T follicular helper cell (primary cell): ENCODE data around the gene C4orf46.

Source experiments
- DNase-seq: peaks from one replicate; pipeline ENCODE4 v3.0.0-alpha.2; 2020; ENCODE audit warnings: low read depth

The C4orf46 gene

DNA sequence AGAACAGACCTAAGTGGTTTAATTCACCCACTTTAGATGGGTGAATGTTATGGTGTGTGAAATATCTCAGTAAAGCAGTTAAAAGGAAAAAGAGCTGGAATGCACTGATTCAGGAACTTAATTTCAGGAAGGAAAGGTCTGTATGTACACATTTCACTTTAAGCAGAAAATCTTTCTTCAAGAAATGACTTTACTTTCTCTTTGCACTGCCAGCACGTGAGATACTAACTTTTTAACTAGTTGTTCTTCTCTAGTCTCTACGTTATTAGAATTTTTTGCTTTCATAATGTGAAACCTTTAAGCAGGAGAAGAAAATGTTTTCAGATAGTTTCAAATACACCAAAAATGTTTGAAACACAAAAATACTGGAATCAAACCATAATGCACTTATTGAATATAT, 18.8 kb downstream of the C4orf46 start:
- no peak for DNase-seq

DNA sequence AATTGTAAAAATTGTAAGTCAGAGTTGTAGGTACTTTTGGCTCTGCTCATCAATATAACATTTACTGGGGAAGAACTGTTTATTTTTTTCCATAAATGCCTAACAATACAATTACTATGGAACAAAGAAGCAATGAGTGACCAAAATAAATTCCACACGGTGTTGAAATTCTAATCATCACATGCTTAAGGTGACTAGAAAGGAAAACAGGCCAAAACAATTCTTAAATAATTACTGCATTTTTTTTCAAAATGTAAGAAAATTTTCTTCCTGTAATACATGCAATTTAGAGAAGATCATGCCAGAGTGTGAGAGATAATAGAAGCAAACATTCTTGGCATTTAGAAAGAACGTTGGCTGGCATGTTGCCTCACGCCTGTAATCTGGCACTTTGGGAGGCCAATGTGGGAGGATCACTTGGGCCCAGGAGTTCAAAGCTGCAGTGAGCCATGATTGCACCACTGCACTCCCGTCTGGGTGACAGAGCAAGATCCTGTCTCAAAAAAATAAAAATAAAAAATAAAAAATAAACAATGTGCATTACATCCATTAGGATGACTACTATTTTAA, 22.5 kb downstream of the C4orf46 start:
- no peak for DNase-seq

- DNase-seq = no peak
Observed at GRCh38 chr4:158644760-158645159, 26.9 kb downstream of the C4orf46 start.

DNA sequence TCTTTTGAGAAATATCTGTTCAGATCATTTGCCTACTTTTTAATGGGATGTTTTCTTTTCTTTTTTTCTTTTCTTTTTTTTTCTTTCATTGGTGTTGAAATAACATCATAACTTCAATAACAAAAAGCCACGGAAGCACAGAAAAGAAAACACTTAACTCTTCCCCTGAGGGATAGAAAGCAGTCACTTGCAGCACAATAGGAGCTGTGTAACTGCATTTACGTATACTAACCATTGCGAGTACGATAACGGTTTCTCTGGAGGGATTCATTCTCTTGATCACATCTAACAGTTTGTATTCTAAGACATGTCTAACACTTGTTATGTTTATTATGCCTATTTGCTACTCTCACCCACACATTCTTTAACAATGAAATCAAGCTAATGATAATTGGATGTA, 27.3 kb downstream of the C4orf46 start:
- DNase-seq = no peak

GRCh38 chr4:158636619-158637018, 35.1 kb downstream of the C4orf46 start:
- no peak for DNase-seq

GRCh38 chr4:158630893-158631292, 40.8 kb downstream of the C4orf46 start:
- no peak for DNase-seq

DNA sequence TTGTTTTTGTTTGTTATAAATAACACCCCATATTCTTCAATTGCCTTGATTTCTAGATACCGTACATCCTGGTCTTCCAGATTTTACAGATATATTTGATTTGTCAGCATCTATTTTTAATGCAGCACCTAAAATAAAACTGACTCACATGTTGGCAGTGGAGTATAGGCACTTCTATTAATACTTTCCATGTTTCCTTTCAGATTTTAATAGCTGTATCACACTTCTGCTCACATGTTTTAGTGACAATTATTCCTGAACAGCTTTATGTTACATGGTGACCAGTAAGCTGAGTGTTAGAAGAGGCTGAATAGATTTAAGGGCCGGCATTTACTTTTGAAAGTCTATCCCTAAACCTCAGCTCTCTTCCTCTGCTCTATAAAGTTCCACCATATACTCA, 46.1 kb downstream of the C4orf46 start:
- no peak for DNase-seq

- DNase-seq = no peak
Observed at GRCh38 chr4:158624889-158625478, 46.7 kb downstream of the C4orf46 start.

DNA sequence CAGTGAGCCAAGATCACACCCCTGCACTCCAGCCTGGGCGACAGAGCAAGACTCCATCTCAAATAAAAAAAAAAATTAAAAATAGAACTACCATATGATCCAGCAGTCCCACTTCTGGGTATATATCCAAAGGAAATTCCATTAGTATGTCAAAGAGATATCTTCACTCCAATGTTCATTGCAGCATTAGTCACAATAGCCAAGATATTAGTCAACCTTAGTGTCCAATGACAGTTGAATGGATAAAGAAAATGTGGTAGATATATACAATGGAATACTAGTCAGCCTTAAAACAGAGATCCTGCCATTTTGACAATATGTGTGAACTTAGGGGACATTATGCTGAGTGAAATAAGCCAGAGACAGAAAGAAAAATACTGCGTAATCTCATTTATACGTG, 49.4 kb downstream of the C4orf46 start:
- no peak for DNase-seq

DNA sequence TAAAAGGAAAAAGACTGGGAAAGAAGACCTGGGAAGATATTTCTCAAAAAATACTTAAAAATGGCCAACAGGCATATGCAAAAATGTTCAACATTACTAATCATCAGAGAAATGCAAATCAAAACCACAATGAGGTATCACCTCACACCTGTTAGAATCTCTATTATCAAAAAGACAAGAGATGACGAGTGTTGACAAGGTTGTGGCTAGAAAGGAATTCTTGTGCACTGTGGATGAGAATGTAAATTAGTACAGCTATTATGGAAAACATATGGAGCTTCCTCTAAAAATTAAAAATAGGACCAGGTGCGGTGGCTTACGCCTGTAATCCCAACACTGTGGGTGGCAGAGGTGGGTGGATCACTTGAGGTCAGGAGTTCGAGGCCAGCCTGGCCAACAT, 50.0 kb downstream of the C4orf46 start:
- no peak for DNase-seq

DNA sequence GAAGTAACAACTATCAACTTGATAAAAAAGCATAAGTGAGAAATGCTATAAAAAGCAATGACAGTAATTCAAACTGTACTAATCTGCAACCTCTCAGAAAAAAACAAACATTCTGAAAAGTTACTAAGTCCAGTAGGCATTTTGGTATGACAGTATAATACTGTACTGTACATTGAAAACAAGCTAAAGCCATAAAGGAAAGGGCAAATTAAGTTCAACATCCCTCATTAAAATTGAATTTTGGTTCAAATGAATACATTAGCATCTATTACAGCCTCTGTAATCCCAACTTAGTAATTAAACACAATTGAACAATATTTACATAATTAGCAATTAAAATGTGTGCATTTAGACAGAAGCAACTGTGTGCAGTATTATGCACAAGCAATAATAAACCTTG, 53.7 kb downstream of the C4orf46 start:
- no peak for DNase-seq
